Stimulated activated naive CD4-positive, alpha-beta T cell treated with Interleukin-2 at 50 U/mL for 16 hours (primary cell): Measurements from ENCODE around the gene ATAD1.
A peak's percentile ranks its signal among the peaks of the same experiment; 100 is the strongest.
"Not testable (repeated sequence)": the region's sequence is repeated elsewhere in the genome, so short reads cannot be mapped to it uniquely, and the experiment has no call there.

Source experiments
- DNase-seq: peaks from one replicate; lab custom pipeline; 2025; lab: John Stamatoyannopoulos, UW

ATAD1 gene

GRCh38 chr10:87846023-87846422 is 28.0 kb upstream of the ATAD1 start:
- no peak for DNase-seq

GRCh38 chr10:87845624-87845998 is 27.6 kb upstream of the ATAD1 start:
- DNase-seq: no peak

GRCh38 chr10:87844837-87845623 is 27.0 kb upstream of the ATAD1 start:
- no peak for DNase-seq

GRCh38 chr10:87843714-87844113 is 25.7 kb upstream of the ATAD1 start:
- no peak for DNase-seq

GRCh38 chr10:87842776-87843497 is 24.9 kb upstream of the ATAD1 start:
- no peak for DNase-seq

- DNase-seq: no peak
These were observed 24.2 kb upstream of the ATAD1 start for GRCh38 chr10:87842220-87842641.

- no peak for DNase-seq
These were observed 23.2 kb upstream of the ATAD1 start for GRCh38 chr10:87841186-87841585.

- DNase-seq: no peak
These were observed 20.6 kb upstream of the ATAD1 start for GRCh38 chr10:87838650-87839049.

GRCh38 chr10:87837445-87837844 is 19.4 kb upstream of the ATAD1 start:
- DNase-seq: no peak

- no peak for DNase-seq
These were observed 18.1 kb upstream of the ATAD1 start for GRCh38 chr10:87836098-87836497.

- DNase-seq: no peak
These were observed 12.1 kb upstream of the ATAD1 start for GRCh38 chr10:87829986-87830729.

GRCh38 chr10:87829051-87829450 is 11.0 kb upstream of the ATAD1 start:
- DNase-seq: not testable (repeated sequence)

GRCh38 chr10:87827681-87828080 is 9.7 kb upstream of the ATAD1 start:
- DNase-seq: no peak

GRCh38 chr10:87826653-87827052 is 8.6 kb upstream of the ATAD1 start:
- DNase-seq: no peak

- DNase-seq: no peak
These were observed 1.2 kb upstream of the ATAD1 start for GRCh38 chr10:87819289-87819585.

- peak; percentile 72 for DNase-seq
These were observed 671 bp upstream of the ATAD1 start for GRCh38 chr10:87818505-87819288.

GRCh38 chr10:87816898-87817608 is 973 bp downstream of the ATAD1 start:
- no peak for DNase-seq

GRCh38 chr10:87816163-87816897 is 1.7 kb downstream of the ATAD1 start:
- DNase-seq: no peak

GRCh38 chr10:87804939-87805569 is 13.0 kb downstream of the ATAD1 start:
- no peak for DNase-seq

- DNase-seq: no peak
These were observed 14.2 kb downstream of the ATAD1 start for GRCh38 chr10:87803831-87804230.
